HCT116 (cell line): ENCODE results near the gene MACF1. TPM values are rescaled to one million over a fixed set of nuclear protein-coding genes. Genes with fewer than 3 reads are reported as not detected.

Source experiments
- ATAC-seq: fragments of 200-7000 bp; cut with Tn5 transposase; 2 replicates; pipeline ENCODE4 v1.9.1; 2020; ENCODE audit warnings: mild to moderate bottlenecking, moderate library complexity
- Bru-seq: library from RNA; stranded (reverse); fragments of 400-500 nt; gene quantifications from one replicate; lab custom pipeline; 2021; lab: Mats Ljungman, UMichigan
- BruChase-seq, 2 experiments: library from RNA; stranded (reverse); fragments of 400-500 nt; gene quantifications; one replicate each; lab custom pipeline; 2021; lab: Mats Ljungman, UMichigan
- BruUV-seq: library from RNA; stranded (reverse); fragments of 400-500 nt; replicated peaks from 2 replicates; lab custom pipeline; 2021; lab: Mats Ljungman, UMichigan
- CTCF ChIA-PET: fragments of 300-600 bp; sonication (Branson Sonifier 250); formaldehyde crosslinking; loops from one replicate; lab custom pipeline; 2021; ENCODE audit warnings: antibody characterized with exemption; lab: Charles Lee
- POLR2A ChIA-PET: fragments of 300-600, 350-600 bp; sonication (Branson Sonifier 250); formaldehyde crosslinking; loops from one replicate; lab custom pipeline; 2021; ENCODE audit warnings: antibody characterized with exemption; lab: Charles Lee
- RAD21 ChIA-PET, 2 experiments: fragments of 300-600 bp; sonication (Branson Sonifier 250); formaldehyde crosslinking; loops; one replicate each; lab custom pipeline; 2023; ENCODE audit warnings: low total read pairs in 2 of 2; ENCODE audit not compliant: uncharacterized antibody in 2 of 2, unreplicated experiment in 2 of 2, low non-redundant PET in 1 of 2; lab: Charles Lee
- DNase-seq: peaks from one replicate; pipeline ENCODE4 v3.0.0-alpha.2; 2010; ENCODE audit warnings: low read depth, low spot score
- H2AFZ ChIP-seq: fragments of 200-600 bp; shearing (Covaris generic), sonication (generic); 2 replicates; pipeline ENCODE4 v1.6.1; 2017; ENCODE audit warnings: low read depth, mixed run types, mixed read lengths, antibody characterized with exemption, low read length; ENCODE audit not compliant: poor library complexity, severe bottlenecking
- H3K27ac ChIP-seq: 2 replicates; pipeline ENCODE4 v1.5.1; 2012; ENCODE audit warnings: low read depth, low read length
- H3K27me3 ChIP-seq: fragments of 200-600 bp; sonication (generic); 2 replicates; pipeline ENCODE4 v1.6.1; 2016; ENCODE audit warnings: mixed run types, low read length, mixed read lengths; ENCODE audit not compliant: insufficient read depth
- H3K36me3 ChIP-seq, 2 experiments: fragments of 200-500 bp in 1 of 2; fragments of 200-600 bp in 1 of 2; sonication (Bioruptor generic) in 1 of 2; sonication (generic) in 1 of 2; 2 replicates each; pipeline versions ENCODE4 v1.5.1 to v1.6.1; 2014 to 2016; ENCODE audit warnings: low read length in 2 of 2, inconsistent platforms in 1 of 2, mixed read lengths in 1 of 2, mixed run types in 1 of 2; ENCODE audit not compliant: insufficient read depth in 2 of 2, control insufficient read depth in 1 of 2
- H3K4me1 ChIP-seq, 2 experiments: fragments of 200-600 bp in 1 of 2; sonication (generic) in 1 of 2; 2 replicates each; pipeline versions ENCODE4 v1.5.1 to v1.6.1; 2012 to 2017; ENCODE audit warnings: low read length in 2 of 2, inconsistent platforms in 1 of 2, mild to moderate bottlenecking in 1 of 2, mixed read lengths in 1 of 2, mixed run types in 1 of 2, moderate library complexity in 1 of 2; ENCODE audit not compliant: insufficient read depth in 2 of 2, control insufficient read depth in 1 of 2
- H3K4me2 ChIP-seq: fragments of 200-600 bp; sonication (generic); 2 replicates; pipeline ENCODE4 v1.6.1; 2017; ENCODE audit warnings: mixed run types, low read length, mixed read lengths
- H3K4me3 ChIP-seq, 2 experiments: fragments of 200-600 bp in 1 of 2; sonication (generic) in 1 of 2; replicated peaks in 1 of 2; 2 replicates each; pipeline ENCODE4 v1.5.1; 2011 to 2016; ENCODE audit warnings: low read length in 2 of 2, control low read depth in 1 of 2, low read depth in 1 of 2, mild to moderate bottlenecking in 1 of 2, mixed read lengths in 1 of 2, mixed run types in 1 of 2
- H3K79me2 ChIP-seq: fragments of 200-600 bp; sonication (generic); 2 replicates; pipeline ENCODE4 v1.6.1; 2017; ENCODE audit warnings: mild to moderate bottlenecking, mixed run types, low read length, moderate library complexity, mixed read lengths; ENCODE audit not compliant: insufficient read depth
- H3K9ac ChIP-seq: fragments of 200-600 bp; sonication (generic); 2 replicates; pipeline ENCODE4 v1.6.1; 2016; ENCODE audit warnings: low read length, mixed read lengths
- H3K9me2 ChIP-seq: fragments of 200-600 bp; sonication (generic), shearing (Covaris generic); 2 replicates; pipeline ENCODE4 v1.6.1; 2017; ENCODE audit warnings: mixed run types, mild to moderate bottlenecking, moderate library complexity; ENCODE audit not compliant: insufficient read depth
- H3K9me3 ChIP-seq, 2 experiments: fragments of 200-500 bp in 1 of 2; fragments of 200-600 bp in 1 of 2; sonication (Bioruptor generic) in 1 of 2; sonication (generic) in 1 of 2; 2 replicates each; pipeline ENCODE4 v1.6.1; 2014 to 2017; ENCODE audit warnings: low read length in 2 of 2, mixed read lengths in 2 of 2, inconsistent platforms in 1 of 2, low read depth in 1 of 2, mild to moderate bottlenecking in 1 of 2, mixed run types in 1 of 2, moderate library complexity in 1 of 2; ENCODE audit not compliant: control insufficient read depth in 1 of 2, insufficient read depth in 1 of 2
- H4K20me1 ChIP-seq: fragments of 200-600 bp; sonication (generic), shearing (Covaris generic); 2 replicates; pipeline ENCODE4 v1.6.1; 2017; ENCODE audit warnings: mixed run types, mild to moderate bottlenecking, moderate library complexity; ENCODE audit not compliant: insufficient read depth
- ATF3 ChIP-seq: IDR thresholded peaks from 2 replicates; pipeline ENCODE4 v1.6.1; 2012
- CBX3 ChIP-seq: IDR thresholded peaks from 2 replicates; pipeline ENCODE4 v1.6.1; 2012; ENCODE audit warnings: low read depth
- CEBPB ChIP-seq: IDR thresholded peaks from 2 replicates; pipeline ENCODE4 v1.6.1; 2012; ENCODE audit warnings: low read depth
- CTCF ChIP-seq, 3 experiments: fragments of 200-600 bp in 1 of 3; sonication (generic) in 1 of 3; IDR thresholded peaks in 2 of 3; conservative IDR thresholded peaks in 1 of 3; 2 replicates each; pipeline ENCODE4 v1.5.1; 2012 to 2017; ENCODE audit warnings: low read depth in 2 of 3, low read length in 2 of 3, antibody characterized with exemption in 1 of 3, borderline replicate concordance in 1 of 3, control low read depth in 1 of 3, mild to moderate bottlenecking in 1 of 3, mixed read lengths in 1 of 3, mixed run types in 1 of 3, moderate library complexity in 1 of 3; ENCODE audit not compliant: insufficient read depth in 1 of 3
- EGR1 ChIP-seq: IDR thresholded peaks from 2 replicates; pipeline ENCODE4 v1.6.1; 2012; ENCODE audit warnings: low read depth
- EZH2phosphoT487 ChIP-seq: fragments of 200-600 bp; IDR thresholded peaks from 2 replicates; pipeline ENCODE4 v1.6.1; 2018; ENCODE audit warnings: antibody characterized with exemption, borderline replicate concordance
- FOSL1 ChIP-seq: IDR thresholded peaks from 2 replicates; pipeline ENCODE4 v1.6.1; 2012; ENCODE audit warnings: low read depth
- POLR2AphosphoS5 ChIP-seq: IDR thresholded peaks from 2 replicates; pipeline ENCODE4 v1.6.1; 2011; ENCODE audit warnings: mild to moderate bottlenecking, low read depth, low read length, moderate library complexity
- REST ChIP-seq: IDR thresholded peaks from 2 replicates; pipeline ENCODE4 v1.6.1; 2012; ENCODE audit warnings: low read depth
- SIN3A ChIP-seq: IDR thresholded peaks from 2 replicates; pipeline ENCODE4 v1.6.1; 2012; ENCODE audit warnings: low read depth
- SP1 ChIP-seq: IDR thresholded peaks from 2 replicates; pipeline ENCODE4 v1.6.1; 2012; ENCODE audit warnings: low read depth
- SRF ChIP-seq: IDR thresholded peaks from 2 replicates; pipeline ENCODE4 v1.6.1; 2012; ENCODE audit warnings: low read depth
- TCF7L2 ChIP-seq: IDR thresholded peaks from 2 replicates; pipeline ENCODE4 v1.7.0; 2011; ENCODE audit warnings: borderline replicate concordance, inconsistent platforms; ENCODE audit not compliant: insufficient read depth, insufficient read length; ENCODE audit errors: extremely low read depth
- YY1 ChIP-seq: IDR thresholded peaks from 2 replicates; pipeline ENCODE4 v1.6.1; 2011; ENCODE audit warnings: low read length, low read depth, moderate library complexity, mild to moderate bottlenecking; ENCODE audit not compliant: insufficient replicate concordance; ENCODE audit errors: extremely low read depth
- ZBTB33 ChIP-seq: IDR thresholded peaks from 2 replicates; pipeline ENCODE4 v1.6.1; 2011; ENCODE audit warnings: mild to moderate bottlenecking, low read length, moderate library complexity; ENCODE audit not compliant: insufficient replicate concordance; ENCODE audit errors: extremely low read depth
- ZFX ChIP-seq: fragments of 450-650 bp; IDR thresholded peaks from 2 replicates; pipeline ENCODE4 v1.6.1; 2017
- ZNF274 ChIP-seq: fragments of 200-500 bp; sonication (Bioruptor generic); IDR thresholded peaks from 2 replicates; pipeline ENCODE4 v1.6.1; 2014; ENCODE audit warnings: mild to moderate bottlenecking, low read depth, low read length, inconsistent platforms
- intact Hi-C: fragments of 100-400 bp; cut with micrococcal nuclease; formaldehyde crosslinking; loops from 2 replicates; pipeline ENCODE4 v1.10.0; 2022
- long read RNA-seq: library from polyadenylated mRNA; unstranded; transcript quantifications from one replicate; pipeline ENCODE4 v2.0.0, GENCODE V29; 2021; ENCODE audit not compliant: unreplicated experiment
- polyA plus RNA-seq: library from polyadenylated mRNA; unstranded; fragments of >200 nt; gene quantifications from 2 replicates; pipeline ENCODE4 v1.2.1, GENCODE V29; 2012; ENCODE audit warnings: missing spikeins
- total RNA-seq: library from RNA; stranded (reverse); gene quantifications from one replicate; pipeline ENCODE4 v1.2.1, GENCODE V29; 2021; ENCODE audit not compliant: unreplicated experiment

Gene MACF1
- total RNA-seq = 146 TPM
- 53.8 and 67.2 TPM in 2 replicates for polyA plus RNA-seq
- percentile 81 among the genes with signal in this experiment for Bru-seq, nascent RNA
- BruChase-seq, experiment 1, labeled RNA remaining after a 6-hour chase = percentile 86 among the genes with signal in this experiment
- BruChase-seq, experiment 2, labeled RNA remaining after a 2-hour chase = percentile 77 among the genes with signal in this experiment
- long read RNA-seq, full-length matches to known transcripts = 3 of 47 reads
- long read RNA-seq, partial matches to known transcripts = 31 of 47 reads
- long read RNA-seq, other reads (novel, unspliced or antisense) = 13 of 47 reads

GRCh38 chr1:39204441-39205081, at the start of gene MACF1:
Gene MACF1, plus strand, starts transcription at chr1:39204695. Its CDS starts 328 bp downstream, at chr1:39205023.
- H3K4me2 ChIP-seq = no peak within 1 kb of the TSS
- ATAC-seq (no peak), DNase-seq (no peak)
- BruUV-seq = no TSS peak
- no peak within 1 kb of the TSS for H3K9ac ChIP-seq
- no peaks in the 10 kb centered on the region for H3K9me2 ChIP-seq
- no peaks in the 10 kb centered on the region for H4K20me1 ChIP-seq
- TF ChIP-seq YY1 (no peak), ATF3 (no peak), REST (no peak), ZNF274 (no peak), FOSL1 (no peak), CEBPB (no peak), ZFX (no peak), CTCF (IDR thresholded peaks at IDR 0.05 in 2 of 3, conservative IDR thresholded peaks at IDR 0.05 in 1 of 3; ENCODE audit: borderline replicate concordance in 1 of 3, insufficient read depth in 1 of 3, low read depth in 2 of 3, low read length in 2 of 3) (no peak), EZH2phosphoT487 (no peak), ZBTB33 (no peak), EGR1 (no peak), POLR2AphosphoS5 (no peak), TCF7L2 (no peak), SP1 (no peak), CBX3 (no peak), SRF (no peak), SIN3A (no peak)
- H3K79me2 ChIP-seq = peaks cover 17% of the 10 kb centered on the region; the same call in 1 of the 2 replicates
- H2AFZ ChIP-seq = no peak within 1 kb of the TSS
- RAD21 ChIA-PET = no interaction called here
- H3K4me3 ChIP-seq = no peak within 1 kb of the TSS
- POLR2A ChIA-PET = interaction anchor here (0.9 to 1.2 kb wide), 2 partner anchors 10 to 13 kb away, joined by 3 to 5 read pairs; no protein-coding TSS in a partner anchor
- H3K4me1 ChIP-seq = peaks cover 0 to 16% of the 10 kb centered on the region in 2 experiments; a peak in 3 of 4 replicates
- H3K36me3 ChIP-seq = no peaks in the 10 kb centered on the region
- H3K9me3 ChIP-seq = no peaks in the 10 kb centered on the region
- H3K27ac ChIP-seq = no peak within 1 kb of the TSS
- intact Hi-C loops = no loop called here
- H3K27me3 ChIP-seq = no peaks in the 10 kb centered on the region
- CTCF ChIA-PET = interaction anchor here (1.1 kb wide), 1 partner anchor 10 kb away, joined by 3 read pairs; no protein-coding TSS in a partner anchor
